H1 (cell line): ENCODE data around the gene HK1. TPM values are rescaled to one million over a fixed set of nuclear protein-coding genes. Genes with fewer than 3 reads are reported as not detected.

Experiments used
- CTCF ChIA-PET: fragments of 300-600 bp; sonication (Branson Sonifier 250); formaldehyde crosslinking; loops from one replicate; lab custom pipeline; 2021; ENCODE audit not compliant: partially characterized antibody; lab: Charles Lee
- POLR2A ChIA-PET: fragments of 300-600 bp; sonication (Branson Sonifier 250); formaldehyde crosslinking; loops from one replicate; lab custom pipeline; 2021; ENCODE audit warnings: inconsistent platforms; ENCODE audit not compliant: partially characterized antibody; lab: Charles Lee
- DNase-seq, 2 experiments: peaks; one replicate each; pipeline versions ENCODE4 v3.0.0 to v3.0.0-alpha.2; 2010 to 2022; ENCODE audit warnings: low spot score in 2 of 2, low read depth in 1 of 2, mixed read lengths in 1 of 2
- FAIRE-seq: peaks from 2 replicates; lab custom pipeline; 2011; peaks lifted over from hg19 to GRCh38; lab: Jason Lieb, UNC
- H2AFZ ChIP-seq: 2 replicates; pipeline ENCODE4 v1.8.1; 2012; ENCODE audit warnings: low read length, inconsistent platforms
- H2AK5ac ChIP-seq: 2 replicates; pipeline ENCODE4 v1.6.1; 2013; ENCODE audit warnings: low read depth, low read length
- H2BK120ac ChIP-seq: replicated peaks from 2 replicates; pipeline ENCODE3; 2013; ENCODE audit warnings: low read depth, low read length, inconsistent platforms
- H2BK12ac ChIP-seq: 2 replicates; pipeline ENCODE4 v1.6.1; 2013; ENCODE audit warnings: low read depth, low read length
- H2BK15ac ChIP-seq: 2 replicates; pipeline ENCODE4 v1.6.1; 2013; ENCODE audit warnings: low read length
- H2BK20ac ChIP-seq: 2 replicates; pipeline ENCODE4 v1.6.1; 2013; ENCODE audit warnings: low read length
- H2BK5ac ChIP-seq: 2 replicates; pipeline ENCODE4 v1.6.1; 2013; ENCODE audit warnings: low read depth, low read length
- H3K14ac ChIP-seq: 2 replicates; pipeline ENCODE4 v1.6.1; 2013; ENCODE audit warnings: inconsistent platforms; ENCODE audit not compliant: insufficient read length
- H3K18ac ChIP-seq: 2 replicates; pipeline ENCODE4 v1.6.1; 2013; ENCODE audit warnings: low read length; ENCODE audit errors: extremely low read depth
- H3K23ac ChIP-seq: 2 replicates; pipeline ENCODE4 v1.6.1; 2013; ENCODE audit warnings: inconsistent platforms; ENCODE audit not compliant: insufficient read length
- H3K23me2 ChIP-seq: 2 replicates; pipeline ENCODE4 v1.6.1; 2013; ENCODE audit warnings: low read depth, low read length
- H3K27ac ChIP-seq: 2 replicates; pipeline ENCODE4 v1.6.1; 2011; ENCODE audit warnings: low read depth, low read length, inconsistent platforms
- H3K27me3 ChIP-seq, 4 experiments: replicated peaks in 1 of 4; 1 replicate in 1 of 4; 2 replicates in 3 of 4; pipeline versions ENCODE4 v1.6.1 to v1.8.1; 2011 to 2013; ENCODE audit warnings: low read length in 3 of 4, mild to moderate bottlenecking in 3 of 4, inconsistent platforms in 2 of 4, mixed read lengths in 2 of 4, moderate library complexity in 1 of 4; ENCODE audit not compliant: control insufficient read depth in 3 of 4, insufficient read depth in 3 of 4; ENCODE audit errors: extremely low read depth in 1 of 4
- H3K36me3 ChIP-seq, 4 experiments: 2 replicates each; pipeline versions ENCODE4 v1.6.1 to v1.8.1; 2011 to 2013; ENCODE audit warnings: mild to moderate bottlenecking in 4 of 4, low read length in 3 of 4, moderate library complexity in 2 of 4, control low read depth in 1 of 4, inconsistent platforms in 1 of 4; ENCODE audit not compliant: insufficient read depth in 4 of 4, control insufficient read depth in 2 of 4
- H3K4ac ChIP-seq: replicated peaks from 2 replicates; pipeline ENCODE3; 2013; ENCODE audit warnings: low read length, low read depth, mixed read lengths, inconsistent platforms; ENCODE audit not compliant: insufficient read length
- H3K4me1 ChIP-seq, 4 experiments: replicated peaks in 1 of 4; 1 replicate in 1 of 4; 2 replicates in 3 of 4; pipeline versions ENCODE4 v1.6.1 to v1.8.1; 2011 to 2013; ENCODE audit warnings: low read length in 3 of 4, inconsistent platforms in 2 of 4, mixed read lengths in 1 of 4; ENCODE audit not compliant: insufficient read depth in 4 of 4, control insufficient read depth in 3 of 4
- H3K4me2 ChIP-seq, 2 experiments: 2 replicates each; pipeline versions ENCODE4 v1.6.1 to v1.8.1; 2011 to 2013; ENCODE audit warnings: low read depth in 2 of 2, low read length in 2 of 2, control low read depth in 1 of 2, inconsistent platforms in 1 of 2, mild to moderate bottlenecking in 1 of 2; ENCODE audit not compliant: insufficient read depth in 1 of 2
- H3K4me3 ChIP-seq, 4 experiments: fragments of 200-600, 300-600 bp in 1 of 4; sonication (generic), shearing (Covaris generic), sonication (Bioruptor Twin) in 1 of 4; 2 replicates each; pipeline versions ENCODE4 v1.5.1 to v1.8.1; 2011 to 2016; ENCODE audit warnings: low read length in 4 of 4, low read depth in 3 of 4, control low read depth in 2 of 4, inconsistent platforms in 2 of 4, mild to moderate bottlenecking in 2 of 4, mixed read lengths in 1 of 4, moderate library complexity in 1 of 4; ENCODE audit not compliant: insufficient read depth in 2 of 4; ENCODE audit errors: extremely low read depth in 1 of 4
- H3K56ac ChIP-seq: replicated peaks from 2 replicates; pipeline ENCODE3; 2013; ENCODE audit warnings: low read depth, mild to moderate bottlenecking, mixed read lengths, low read length, inconsistent platforms; ENCODE audit not compliant: insufficient read length
- H3K79me1 ChIP-seq: 2 replicates; pipeline ENCODE4 v1.6.1; 2013; ENCODE audit warnings: low read depth, low read length, control low read depth
- H3K79me2 ChIP-seq, 2 experiments: 2 replicates each; pipeline versions ENCODE4 v1.6.1 to v1.8.1; 2012 to 2013; ENCODE audit warnings: low read length in 2 of 2, mild to moderate bottlenecking in 2 of 2, inconsistent platforms in 1 of 2; ENCODE audit not compliant: insufficient read depth in 2 of 2, control insufficient read depth in 1 of 2
- H3K9ac ChIP-seq, 4 experiments: replicated peaks in 1 of 4; 1 replicate in 1 of 4; 2 replicates in 3 of 4; pipeline versions ENCODE4 v1.6.1 to v1.8.1; 2011 to 2013; ENCODE audit warnings: low read depth in 3 of 4, low read length in 3 of 4, control low read depth in 2 of 4, mild to moderate bottlenecking in 2 of 4, moderate library complexity in 2 of 4, inconsistent platforms in 1 of 4; ENCODE audit errors: extremely low read depth in 1 of 4
- H3K9me3 ChIP-seq, 2 experiments: 2 replicates each; pipeline versions ENCODE4 v1.6.1 to v1.8.1; 2012 to 2013; ENCODE audit warnings: mild to moderate bottlenecking in 2 of 2, moderate library complexity in 2 of 2, control low read depth in 1 of 2, inconsistent platforms in 1 of 2, low read depth in 1 of 2, low read length in 1 of 2, mixed read lengths in 1 of 2; ENCODE audit not compliant: insufficient read depth in 2 of 2
- H4K20me1 ChIP-seq, 2 experiments: replicated peaks in 1 of 2; 2 replicates each; pipeline versions ENCODE3 to v1.8.1; 2011 to 2013; ENCODE audit warnings: inconsistent platforms in 2 of 2, low read length in 2 of 2, mild to moderate bottlenecking in 1 of 2; ENCODE audit not compliant: insufficient read depth in 2 of 2, control insufficient read depth in 1 of 2
- H4K5ac ChIP-seq: 2 replicates; pipeline ENCODE4 v1.6.1; 2013; ENCODE audit warnings: low read length, low read depth, mixed read lengths, inconsistent platforms; ENCODE audit not compliant: insufficient read length
- H4K8ac ChIP-seq: 2 replicates; pipeline ENCODE4 v1.8.0; 2013; ENCODE audit warnings: mild to moderate bottlenecking, moderate library complexity, low read length, inconsistent platforms; ENCODE audit not compliant: insufficient read depth; ENCODE audit errors: extremely low read depth
- H4K91ac ChIP-seq: replicated peaks from 2 replicates; pipeline ENCODE3; 2013; ENCODE audit warnings: low read length, mixed read lengths, inconsistent platforms; ENCODE audit not compliant: insufficient read length
- HDAC2 ChIP-seq, 2 experiments: fragments of 300-600 bp in 1 of 2; sonication (generic) in 1 of 2; IDR thresholded peaks; 2 replicates each; pipeline ENCODE4 v1.6.1; 2011 to 2012; ENCODE audit warnings: low read depth in 2 of 2, low read length in 2 of 2, mild to moderate bottlenecking in 2 of 2, moderate library complexity in 2 of 2, borderline replicate concordance in 1 of 2, inconsistent platforms in 1 of 2
- TBP ChIP-seq: IDR thresholded peaks from 2 replicates; pipeline ENCODE4 v1.6.1; 2011; ENCODE audit warnings: low read depth, low read length, improper control_type of control experiment
- WGBS, 2 experiments: shearing (Covaris generic) in 1 of 2; methylation state at CpG; one replicate each; pipeline versions ENCODE4 v1.1.6 to v1.1.7; 2013 to 2015; ENCODE audit warnings: low lambda C conversion rate in 2 of 2, mixed read lengths in 2 of 2, inconsistent platforms in 1 of 2, low coverage in 1 of 2, missing lambda C conversion rate in 1 of 2; ENCODE audit not compliant: insufficient replicate concordance in 2 of 2, insufficient coverage in 1 of 2, insufficient read length in 1 of 2; ENCODE audit errors: extremely low coverage in 1 of 2, missing lambda C conversion rate in 1 of 2; 5-methylcytosine and 5-hydroxymethylcytosine counted together
- polyA plus RNA-seq, 7 experiments: library from polyadenylated mRNA; depleted of rRNA in 3 of 7; stranded (reverse) in 5 of 7; unstranded in 2 of 7; fragments of >200 nt in 5 of 7; fragments of 200-250 nt in 2 of 7; gene quantifications; 1 replicate in 5 of 7; 2 replicates in 1 of 7; 4 replicates in 1 of 7; pipeline versions ENCODE4 v1.2.1 to v1.2.3, GENCODE V29; 2011 to 2013; ENCODE audit warnings: missing spikeins in 2 of 7, mixed read lengths in 2 of 7
- total RNA-seq: library from RNA; stranded (reverse); fragmentation: NEBNext Ultra II Directional; extraction: Animal tissue kit (Norgen Biotek cat#: 25700); gene quantifications from 2 replicates; pipeline ENCODE4 v1.2.1, GENCODE V29; 2021
- TF ChIP-seq, protein P1 (sequence below): IDR thresholded peaks from 2 replicates; pipeline ENCODE4 v1.6.1; 2011; ENCODE audit warnings: low read depth, mild to moderate bottlenecking, low read length; ENCODE audit not compliant: insufficient read depth

The HK1 gene
- total and polyA plus RNA-seq, 2 of the 8 experiments (the other 6 are each of a cell fraction or from before 2014, with no cell fraction given) = 55.8 to 247 TPM

DNA sequence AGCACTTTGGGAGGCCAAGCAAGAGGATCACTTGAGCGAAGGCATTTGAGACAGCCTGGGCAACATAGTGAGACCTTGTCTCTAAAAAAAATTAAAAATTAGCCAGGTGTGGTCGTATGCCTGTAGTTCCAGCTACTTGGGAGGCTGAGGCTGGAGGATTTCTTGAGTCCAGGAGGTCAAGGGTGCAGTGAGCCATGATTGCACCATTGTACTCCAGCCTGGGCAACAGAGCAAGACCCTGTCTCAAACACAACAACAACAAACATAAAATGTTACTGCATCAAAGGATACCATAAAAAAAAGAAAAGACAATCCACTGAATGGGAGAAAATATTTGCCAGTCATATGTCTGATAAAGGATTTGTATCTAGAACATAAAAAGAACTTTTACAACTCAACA is 77.9 kb downstream of the HK1 start:
- Histone ChIP-seq H3K23me2 (no peaks in the 10 kb centered on the region), H3K27me3 (no peaks in the 10 kb centered on the region), H3K9ac (no peak overlapping the region), H2BK15ac (no peak overlapping the region), H3K79me2 (peaks cover 0 to 70% of the 10 kb centered on the region in 2 experiments; a peak in 2 of 4 replicates), H3K4me3 (no peak overlapping the region), H4K5ac (no peak overlapping the region), H3K18ac (no peak overlapping the region), H4K8ac (no peak overlapping the region), H3K4ac (no peak overlapping the region), H2BK120ac (no peak overlapping the region), H3K4me1 (peaks cover 2 to 12% (median 7%) of the 10 kb centered on the region in 4 experiments; a peak in 6 of 7 replicates), H2BK12ac (no peak overlapping the region), H2BK5ac (no peak overlapping the region), H4K91ac (no peak overlapping the region), H3K14ac (no peak overlapping the region), H3K56ac (no peak overlapping the region), H3K36me3 (peaks cover 2 to 8% (median 6%) of the 10 kb centered on the region in 4 experiments; a peak in 4 of 8 replicates), H4K20me1 (peaks cover 3 to 6% of the 10 kb centered on the region in 2 experiments), H2AFZ (no peak overlapping the region), H3K79me1 (peaks cover 4% of the 10 kb centered on the region), H2BK20ac (no peak overlapping the region), H3K23ac (no peak overlapping the region), H3K27ac (no peak overlapping the region), H3K9me3 (no peaks in the 10 kb centered on the region), H2AK5ac (no peak overlapping the region), H3K4me2 (no peak overlapping the region)
- ChIA-PET POLR2A (interaction anchor here (0.9 kb wide), 1 partner anchor 11 kb away, joined by 3 read pairs; no protein-coding TSS in a partner anchor), CTCF (interaction anchor here (0.7 to 5.1 kb wide), 3 partner anchors 8 to 35 kb away, joined by 4 to 24 read pairs (median 5); no protein-coding TSS in a partner anchor)
- FAIRE-seq = no peak
- TF ChIP-seq, protein P1, sequence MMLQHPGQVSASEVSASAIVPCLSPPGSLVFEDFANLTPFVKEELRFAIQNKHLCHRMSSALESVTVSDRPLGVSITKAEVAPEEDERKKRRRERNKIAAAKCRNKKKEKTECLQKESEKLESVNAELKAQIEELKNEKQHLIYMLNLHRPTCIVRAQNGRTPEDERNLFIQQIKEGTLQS = no peak
- TF ChIP-seq TBP = no peak
- TF ChIP-seq HDAC2 (IDR thresholded peaks at IDR 0.05; ENCODE audit: borderline replicate concordance in 1 of 2, low read depth in 2 of 2, low read length in 2 of 2) = no peak
- DNase-seq = no peak
- WGBS, 2 experiments = 93% methylated on average over 2 of the region's 2 CpGs; no CpG with 5 or more reads in 1 of the 2 experiments
